Cardiac fibroblast (primary cell): ENCODE data around the gene CEP162.
"Not testable (repeated sequence)": the region's sequence is repeated elsewhere in the genome, so short reads cannot be mapped to it uniquely, and the experiment has no call there.

Source experiments
- DNase-seq, 2 donors: peaks; one replicate each; pipeline versions ENCODE4 v3.0.0 to v3.0.0-alpha.2; 2010; ENCODE audit warnings: low read depth in 2 of 2
- H3K4me3 ChIP-seq, 2 donors: replicated peaks in 1 of 2; 1 replicate in 1 of 2; 2 replicates in 1 of 2; pipeline ENCODE4 v1.5.1; 2011; ENCODE audit warnings: low read depth in 2 of 2, low read length in 2 of 2, mild to moderate bottlenecking in 2 of 2, moderate library complexity in 1 of 2
- CTCF ChIP-seq: IDR thresholded peaks from one replicate; pipeline ENCODE4 v1.5.1; 2011; ENCODE audit warnings: low read depth, mild to moderate bottlenecking, low read length, inconsistent platforms

The CEP162 gene

GRCh38 chr6:84242265-84242664 lies 14.8 kb upstream of the CEP162 start:
- DNase-seq, result no peak
- TF ChIP-seq CTCF, result no peak

GRCh38 chr6:84228198-84228543 lies 728 bp upstream of the CEP162 start:
- no peak for TF ChIP-seq CTCF
- H3K4me3 ChIP-seq, result peak overlapping the region; percentile 87 to 98
- DNase-seq, result no peak

More at GRCh38 chr6:84242265-84242664, 14.8 kb upstream of the CEP162 start:
- no peak overlapping the region for H3K4me3 ChIP-seq

GRCh38 chr6:84227044-84227433 lies 404 bp downstream of the CEP162 start:
- TF ChIP-seq CTCF, result no peak
- H3K4me3 ChIP-seq, result peak overlapping the region; percentile 87 to 98
- DNase-seq, result peak in 1 of 2 donors; percentile 5

GRCh38 chr6:84224251-84224650 lies 3.2 kb downstream of the CEP162 start:
- no peak for DNase-seq
- no peak overlapping the region for H3K4me3 ChIP-seq
- TF ChIP-seq CTCF, result no peak

GRCh38 chr6:84223608-84224007 lies 3.8 kb downstream of the CEP162 start:
- not testable (repeated sequence) for H3K4me3 ChIP-seq
- peak in 1 of 2 donors; percentile 8 for DNase-seq

- H3K4me3 ChIP-seq, result no peak overlapping the region
- no peak for DNase-seq
- no peak for TF ChIP-seq CTCF
These were observed 5.0 kb downstream of the CEP162 start for GRCh38 chr6:84222426-84222825.

GRCh38 chr6:84220809-84221409 lies 6.5 kb downstream of the CEP162 start:
- no peak overlapping the region for H3K4me3 ChIP-seq
- peak; percentile 25 for TF ChIP-seq CTCF
- peak; percentile 53 to 65 for DNase-seq
